Measurements from ENCODE around the gene NCR3LG1. TPM values are rescaled to one million over a fixed set of nuclear protein-coding genes. Genes with fewer than 3 reads are reported as not detected.

NCR3LG1 gene
- total RNA-seq, 4 donors from 2014 or later, result 4.6 to 7.4 (median 6.3) TPM

- Histone ChIP-seq H3K9me3 (no peaks in the 10 kb centered on the region), H3K4me3 (no peak overlapping the region), H3K27ac (no peak overlapping the region), H3K4me1 (no peaks in the 10 kb centered on the region), H3K36me3 (no peaks in the 10 kb centered on the region), H3K27me3 (peaks cover 3% of the 10 kb centered on the region)
- no peak for TF ChIP-seq POLR2AphosphoS5 (IDR thresholded peaks at IDR 0.05)
- no peak for TF ChIP-seq POLR2A (IDR thresholded peaks at IDR 0.05)
- TF ChIP-seq CTCF (IDR thresholded peaks at IDR 0.05), result no peak
- no peak for TF ChIP-seq EP300 (IDR thresholded peaks at IDR 0.05)
- no peak for DNase-seq (ENCODE audit: low spot score in 2 of 2)
- WGBS, result 73% methylated on average over 4 of the region's 4 CpGs
Observed at GRCh38 chr11:17381156-17381555, 29.6 kb downstream of the NCR3LG1 start.

- Histone ChIP-seq H3K4me1 (no peaks in the 10 kb centered on the region), H3K27ac (no peak overlapping the region), H3K36me3 (no peaks in the 10 kb centered on the region), H3K4me3 (no peak overlapping the region), H3K27me3 (peaks cover 7% of the 10 kb centered on the region), H3K9me3 (no peaks in the 10 kb centered on the region)
- peak in 1 of 2 donors; percentile 76 for DNase-seq (ENCODE audit: low spot score in 2 of 2)
- TF ChIP-seq EP300 (IDR thresholded peaks at IDR 0.05), result no peak
- TF ChIP-seq POLR2A (IDR thresholded peaks at IDR 0.05), result no peak
- TF ChIP-seq CTCF (IDR thresholded peaks at IDR 0.05), result no peak
- no peak for TF ChIP-seq POLR2AphosphoS5 (IDR thresholded peaks at IDR 0.05)
- 69% methylated on average over 8 of the region's 8 CpGs for WGBS
Observed at GRCh38 chr11:17382046-17382728, 30.6 kb downstream of the NCR3LG1 start.

GRCh38 chr11:17383461-17383860, 31.9 kb downstream of the NCR3LG1 start:
- TF ChIP-seq POLR2AphosphoS5 (IDR thresholded peaks at IDR 0.05), result no peak
- no peak for TF ChIP-seq EP300 (IDR thresholded peaks at IDR 0.05)
- no peak for TF ChIP-seq CTCF (IDR thresholded peaks at IDR 0.05)
- no peak for TF ChIP-seq POLR2A (IDR thresholded peaks at IDR 0.05)
- no peak for DNase-seq (ENCODE audit: low spot score in 2 of 2)
- WGBS, result 91% methylated on average over 1 of the region's 1 CpG

GRCh38 chr11:17384002-17384511, 32.5 kb downstream of the NCR3LG1 start:
- TF ChIP-seq EP300 (IDR thresholded peaks at IDR 0.05), result no peak
- no peak for TF ChIP-seq POLR2AphosphoS5 (IDR thresholded peaks at IDR 0.05)
- TF ChIP-seq POLR2A (IDR thresholded peaks at IDR 0.05), result no peak
- peak; percentile 79 to 83 for TF ChIP-seq CTCF (IDR thresholded peaks at IDR 0.05)
- H3K36me3 ChIP-seq, result no peaks in the 10 kb centered on the region
- 40% methylated on average over 5 of the region's 6 CpGs for WGBS
- H3K27me3 ChIP-seq, result peaks cover 16% of the 10 kb centered on the region
- no peak overlapping the region for H3K27ac ChIP-seq
- no peak overlapping the region for H3K4me3 ChIP-seq
- peak; percentile 83 to 84 for DNase-seq (ENCODE audit: low spot score in 2 of 2)
- no peaks in the 10 kb centered on the region for H3K9me3 ChIP-seq
- peaks cover 5% of the 10 kb centered on the region for H3K4me1 ChIP-seq

More at GRCh38 chr11:17383461-17383860, 31.9 kb downstream of the NCR3LG1 start:
- peaks cover 14% of the 10 kb centered on the region for H3K27me3 ChIP-seq
- H3K36me3 ChIP-seq, result no peaks in the 10 kb centered on the region
- H3K4me1 ChIP-seq, result peaks cover 1% of the 10 kb centered on the region
- H3K27ac ChIP-seq, result no peak overlapping the region
- no peaks in the 10 kb centered on the region for H3K9me3 ChIP-seq
- H3K4me3 ChIP-seq, result no peak overlapping the region

GRCh38 chr11:17385492-17385891, 33.9 kb downstream of the NCR3LG1 start:
- H3K27me3 ChIP-seq, result peaks cover 16% of the 10 kb centered on the region
- no peaks in the 10 kb centered on the region for H3K9me3 ChIP-seq
- H3K27ac ChIP-seq, result no peak overlapping the region
- H3K36me3 ChIP-seq, result no peaks in the 10 kb centered on the region
- peaks cover 14% of the 10 kb centered on the region for H3K4me1 ChIP-seq
- no peak for TF ChIP-seq POLR2AphosphoS5 (IDR thresholded peaks at IDR 0.05)
- TF ChIP-seq EP300 (IDR thresholded peaks at IDR 0.05), result no peak
- no peak for TF ChIP-seq CTCF (IDR thresholded peaks at IDR 0.05)
- no peak for TF ChIP-seq POLR2A (IDR thresholded peaks at IDR 0.05)
- 78% methylated on average over 5 of the region's 5 CpGs for WGBS
- H3K4me3 ChIP-seq, result no peak overlapping the region
- no peak for DNase-seq (ENCODE audit: low spot score in 2 of 2)

Measured in suprapubic skin (tissue), 4 donors.